GM18526 (cell line): ENCODE results near the gene SGCG.

ENCODE experiments used
- POLR2A ChIP-seq: IDR thresholded peaks from 3 replicates; pipeline ENCODE4 v1.6.1; 2011; ENCODE audit not compliant: insufficient read length; ENCODE audit errors: extremely low read depth

The SGCG gene

GRCh38 chr13:23349161-23349897, 168.6 kb downstream of the SGCG start:
- no peak for TF ChIP-seq POLR2A

- TF ChIP-seq POLR2A, result no peak
Observed at GRCh38 chr13:23350009-23350408, 169.2 kb downstream of the SGCG start.

- no peak for TF ChIP-seq POLR2A
Observed at GRCh38 chr13:23352161-23352560, 171.4 kb downstream of the SGCG start.

- TF ChIP-seq POLR2A, result no peak
Observed at GRCh38 chr13:23354520-23354919, 173.7 kb downstream of the SGCG start.

GRCh38 chr13:23356368-23356767, 175.6 kb downstream of the SGCG start:
- no peak for TF ChIP-seq POLR2A

- no peak for TF ChIP-seq POLR2A
Observed at GRCh38 chr13:23357349-23357748, 176.6 kb downstream of the SGCG start.

- no peak for TF ChIP-seq POLR2A
Observed at GRCh38 chr13:23359882-23360281, 179.1 kb downstream of the SGCG start.

- TF ChIP-seq POLR2A, result no peak
Observed at GRCh38 chr13:23365652-23366051, 184.9 kb downstream of the SGCG start.

- TF ChIP-seq POLR2A, result no peak
Observed at GRCh38 chr13:23367907-23368306, 187.1 kb downstream of the SGCG start.

GRCh38 chr13:23372264-23372906, 191.6 kb downstream of the SGCG start:
- TF ChIP-seq POLR2A, result no peak
